HG03039 (cell line): ENCODE measurements around the gene COX4I1.
"Not testable (repeated sequence)": the region's sequence is repeated elsewhere in the genome, so short reads cannot be mapped to it uniquely, and the experiment has no call there.

Experiments
- ATAC-seq: cut with Tn5 transposase; IDR thresholded peaks from one replicate; pipeline ENCODE4 v1.9.1; 2021; ENCODE audit warnings: mild to moderate bottlenecking, moderate library complexity; ENCODE audit not compliant: unreplicated experiment

Gene COX4I1

DNA sequence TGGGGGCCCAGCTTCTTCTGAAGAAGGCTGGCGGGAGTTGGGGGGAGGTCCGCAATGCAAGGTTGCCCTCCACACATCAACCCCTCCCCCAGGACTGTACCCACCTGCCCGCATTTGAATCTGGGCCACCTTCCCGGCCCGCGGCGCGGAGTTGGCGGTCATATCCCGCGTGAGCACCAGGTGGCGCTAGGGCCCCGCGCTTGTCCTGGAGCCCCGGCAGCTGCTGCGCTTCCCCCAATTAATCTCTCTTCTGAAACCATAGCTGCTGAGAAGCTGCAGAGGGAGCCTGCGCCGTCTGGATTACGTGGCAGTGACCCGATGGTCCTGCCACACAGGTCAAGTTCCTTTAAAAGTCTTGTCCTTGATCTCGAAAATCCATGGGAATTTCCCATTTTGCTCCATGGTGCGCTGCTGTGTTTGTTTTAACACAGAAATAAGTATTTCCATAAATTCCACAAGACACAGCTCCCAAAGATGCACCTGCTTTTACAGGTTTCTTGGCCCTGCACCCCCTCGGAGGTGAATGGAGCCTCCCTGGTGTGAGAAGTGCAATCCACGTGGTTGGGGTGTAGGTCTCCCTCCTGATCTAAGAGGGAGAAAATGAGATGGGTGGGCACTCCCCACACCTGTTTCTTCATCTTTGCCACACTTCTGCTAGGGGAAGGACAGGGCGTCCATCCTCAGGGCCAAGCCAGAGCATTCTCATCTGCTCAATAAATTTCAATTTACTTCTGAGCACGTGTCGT is 22.1 kb downstream of the COX4I1 start:
- peak; percentile 57 for ATAC-seq

DNA sequence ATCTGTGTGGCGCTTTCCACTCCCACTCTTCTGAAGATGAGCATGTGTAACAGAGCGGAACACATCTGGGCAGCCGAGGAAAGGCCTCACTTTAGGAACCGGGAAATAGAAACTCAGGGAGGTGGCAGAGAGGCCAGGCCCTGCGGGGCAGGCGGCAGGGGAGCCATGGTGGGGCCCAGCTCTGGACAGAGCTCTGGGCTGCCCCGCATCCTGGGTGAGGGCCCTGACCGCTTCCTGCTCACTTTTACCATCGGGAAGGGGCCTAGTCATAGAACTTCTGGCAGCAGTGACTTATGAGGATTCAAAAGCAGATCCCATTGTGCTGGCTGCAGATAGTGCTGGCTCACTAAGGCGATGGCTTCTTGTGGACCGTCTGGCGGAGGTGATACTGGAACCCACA is 22.6 kb downstream of the COX4I1 start:
- ATAC-seq = no peak

DNA sequence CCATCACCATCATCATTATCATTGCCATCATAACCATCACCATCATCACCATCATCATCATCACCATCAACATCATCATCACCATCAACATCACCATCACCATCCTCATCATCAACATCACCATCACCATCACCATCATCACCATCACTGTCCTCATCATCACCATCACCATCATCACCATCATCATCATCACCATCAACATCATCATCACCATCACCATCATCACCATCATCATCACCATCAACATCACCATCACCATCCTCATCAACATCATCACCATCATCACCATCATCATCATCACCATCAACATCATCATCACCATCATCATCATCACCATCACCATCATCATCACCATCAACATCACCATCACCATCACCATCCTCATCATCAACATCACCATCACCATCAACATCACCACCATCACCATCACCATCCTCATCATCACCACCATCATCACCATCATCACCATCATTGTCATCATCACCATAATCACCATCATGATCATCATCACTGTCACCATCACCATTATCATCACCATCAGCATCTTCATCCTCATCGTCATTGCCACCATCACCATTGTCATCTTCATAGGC is 23.9 kb downstream of the COX4I1 start:
- no peak for ATAC-seq

DNA sequence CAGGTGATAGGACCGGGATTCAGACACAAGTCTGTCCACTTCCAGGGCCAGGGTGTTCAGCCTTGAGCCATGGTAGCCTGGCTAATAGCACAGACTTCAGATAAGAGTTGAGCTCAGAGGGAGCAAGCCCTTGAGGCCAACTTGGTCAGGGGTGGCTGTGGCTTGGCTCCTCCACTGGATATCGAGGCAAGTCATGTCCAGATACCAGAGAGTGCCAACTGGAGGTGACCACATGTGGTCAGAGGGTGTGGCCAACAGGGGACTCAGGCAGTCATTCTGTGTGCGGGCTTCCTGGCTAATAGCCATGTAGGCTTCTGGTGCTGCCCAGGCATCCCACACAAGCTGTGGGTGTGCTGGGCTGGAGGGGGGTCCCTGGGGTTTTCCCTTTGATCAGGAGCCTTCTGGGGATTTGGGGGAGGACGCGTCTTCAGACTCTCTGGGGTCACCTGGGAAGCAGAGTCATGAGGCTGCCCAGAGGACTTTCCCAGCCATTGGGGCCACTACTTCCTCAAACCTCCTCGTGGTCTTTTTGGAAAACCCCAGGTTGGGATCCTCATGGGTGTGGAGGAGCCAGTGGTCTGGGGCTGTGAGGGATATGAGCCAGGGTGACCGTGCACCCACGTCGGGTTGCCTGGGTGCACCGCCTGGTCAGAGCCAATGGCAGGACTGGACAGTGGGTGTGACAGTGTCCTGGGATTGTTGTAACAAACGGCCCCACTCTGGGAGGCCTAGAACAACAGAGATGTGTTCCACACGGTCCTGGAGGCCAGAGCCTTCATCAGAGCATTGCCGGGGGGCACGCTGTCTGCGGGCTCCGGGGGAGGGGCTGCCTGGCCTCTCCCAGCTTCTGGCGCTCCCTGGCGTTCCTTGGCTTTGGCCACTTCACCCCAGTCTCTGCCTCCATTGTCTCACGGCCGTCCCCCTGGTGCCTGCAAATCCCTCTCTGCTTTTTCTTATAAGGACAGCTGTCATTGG is 25.0 kb downstream of the COX4I1 start:
- ATAC-seq = no peak

DNA sequence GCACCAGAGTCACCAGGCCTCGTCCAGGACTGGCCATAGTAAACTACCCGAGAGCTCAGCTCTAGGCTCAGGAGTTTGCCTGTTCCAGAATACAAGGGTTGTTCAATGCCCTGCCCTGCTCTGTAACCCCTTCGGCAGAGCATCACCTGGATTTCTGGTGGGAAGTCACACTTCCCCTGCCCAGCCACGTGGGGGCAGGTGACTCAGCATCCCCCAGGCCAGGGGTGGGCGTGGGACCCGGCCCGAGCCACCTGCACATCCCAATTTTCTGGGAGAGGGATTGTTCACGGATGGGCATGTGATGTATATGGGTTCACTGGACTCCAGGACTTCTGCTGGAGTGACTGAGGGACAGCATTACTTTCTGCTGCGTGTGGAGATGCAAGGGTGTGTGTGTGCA is 25.8 kb downstream of the COX4I1 start:
- ATAC-seq = no peak

DNA sequence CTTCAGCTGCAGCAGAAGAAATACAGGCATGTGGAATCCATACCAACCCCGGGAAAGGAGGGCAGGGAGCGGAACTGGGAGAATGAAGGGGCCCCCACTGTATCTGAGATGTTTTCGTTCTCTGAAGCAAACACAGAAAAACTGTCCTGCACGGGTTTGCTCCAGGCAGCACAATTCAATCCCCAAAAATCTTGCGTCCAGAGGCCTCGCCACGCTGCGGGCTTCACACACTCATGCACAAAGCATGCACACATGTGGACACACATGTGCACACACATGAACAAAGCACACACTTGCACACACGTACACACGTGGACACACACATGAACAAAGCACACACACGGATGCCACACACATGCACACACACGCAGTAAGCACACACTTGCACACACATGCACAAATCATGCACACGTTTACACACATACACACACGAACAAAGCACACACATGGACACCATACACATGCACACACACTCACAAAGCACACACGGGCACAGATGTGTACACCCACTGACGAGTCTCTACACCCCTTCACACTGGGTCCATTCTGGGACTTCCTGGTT is 27.3 kb downstream of the COX4I1 start:
- no peak for ATAC-seq

DNA sequence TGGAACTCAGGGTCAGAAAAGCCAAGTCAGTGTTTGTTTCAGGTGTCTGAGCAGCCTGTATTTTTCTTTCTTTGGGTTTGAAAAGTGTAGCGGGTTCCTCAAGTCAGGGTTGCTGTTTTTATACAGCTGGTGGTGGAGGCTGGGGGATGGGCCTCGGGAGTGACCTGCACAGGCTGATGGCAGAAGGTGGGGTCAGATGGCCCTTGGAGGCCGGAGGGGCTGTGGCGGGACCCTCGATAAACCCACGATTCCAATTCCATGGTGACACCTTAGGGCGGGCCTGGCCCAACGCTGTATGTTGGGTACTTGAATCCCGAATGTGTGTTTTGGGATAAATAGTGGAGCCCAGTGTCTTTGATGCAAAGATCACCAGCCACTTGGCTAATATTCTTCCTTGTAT is 28.7 kb downstream of the COX4I1 start:
- ATAC-seq = no peak

DNA sequence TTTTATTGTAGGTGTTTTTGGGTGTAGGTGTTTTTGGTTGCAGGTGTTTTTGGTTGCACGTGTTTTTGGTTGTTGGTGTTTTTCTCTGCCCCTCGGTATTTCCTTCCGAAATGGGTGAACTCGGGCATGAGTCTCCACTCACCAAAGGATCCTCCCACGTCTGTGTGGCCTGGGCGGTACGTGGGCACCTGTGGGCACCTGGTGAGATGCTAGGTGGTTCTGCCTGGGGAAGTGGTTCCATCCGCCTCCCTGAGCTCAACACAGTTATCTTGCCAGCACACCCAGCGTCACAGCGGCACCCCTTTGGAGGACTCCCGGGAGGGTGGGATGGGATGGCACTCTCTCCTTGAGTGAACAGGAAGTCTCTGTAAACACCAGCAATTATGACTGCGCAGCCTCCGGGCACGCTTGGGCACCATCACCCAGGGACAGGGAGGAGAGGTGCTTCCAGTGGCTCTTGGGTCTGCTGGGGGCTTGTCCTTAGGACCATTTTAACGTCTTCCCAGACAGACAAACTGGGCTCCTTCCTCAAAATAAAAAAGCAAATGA is 29.8 kb downstream of the COX4I1 start:
- ATAC-seq = no peak

DNA sequence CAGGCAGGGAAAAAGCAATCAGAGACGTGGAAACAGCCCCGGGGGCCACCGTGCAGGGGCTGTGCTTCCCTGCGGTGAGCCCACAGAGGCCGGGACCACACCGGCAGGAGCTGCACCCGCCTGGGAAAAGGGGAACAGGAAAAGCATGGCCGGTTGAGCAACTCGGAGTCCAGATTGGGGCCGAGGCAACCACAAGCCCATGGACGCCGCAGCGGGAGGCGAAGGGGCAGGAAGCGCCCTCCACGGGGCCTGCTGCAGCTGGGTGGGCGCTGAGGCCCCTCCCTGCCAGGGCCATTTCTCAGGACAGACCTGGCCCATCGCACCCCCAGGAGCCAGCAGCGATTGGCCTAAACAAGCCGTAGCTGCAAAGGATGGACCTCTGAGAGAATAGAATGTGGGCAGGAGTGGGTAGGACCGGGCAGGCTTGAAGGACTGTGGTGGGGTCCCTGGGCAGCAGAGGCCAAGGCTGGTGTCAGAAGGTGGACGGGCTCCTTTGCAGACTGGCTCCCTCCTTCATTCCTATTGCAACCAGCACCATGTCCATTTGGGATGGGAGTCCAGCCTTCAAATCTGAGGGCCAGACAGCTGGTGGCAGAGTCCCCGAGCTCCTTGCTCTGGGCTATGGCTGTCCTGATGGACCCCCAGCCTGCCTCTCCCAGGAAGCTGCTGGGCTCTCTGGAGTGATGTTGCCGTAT is 30.4 kb downstream of the COX4I1 start:
- no peak for ATAC-seq

DNA sequence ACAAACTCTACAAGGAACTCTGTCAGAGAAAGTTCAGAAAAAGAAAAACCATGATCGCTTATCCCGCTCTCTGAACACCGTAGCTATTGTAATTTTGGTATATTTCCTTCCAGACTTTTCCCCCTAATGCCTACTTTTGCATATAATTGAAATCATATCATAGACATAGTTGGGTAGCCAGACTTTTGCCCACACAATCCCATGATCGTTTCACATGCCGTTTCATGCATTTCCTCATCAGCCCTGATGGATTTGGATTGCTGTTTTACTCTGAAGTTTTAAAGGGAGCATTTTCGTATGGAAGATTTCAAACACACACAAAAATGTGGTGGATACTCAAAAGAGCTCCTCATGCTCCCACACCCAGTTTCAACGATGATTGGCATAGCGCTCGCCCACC is 31.3 kb downstream of the COX4I1 start:
- ATAC-seq = no peak

DNA sequence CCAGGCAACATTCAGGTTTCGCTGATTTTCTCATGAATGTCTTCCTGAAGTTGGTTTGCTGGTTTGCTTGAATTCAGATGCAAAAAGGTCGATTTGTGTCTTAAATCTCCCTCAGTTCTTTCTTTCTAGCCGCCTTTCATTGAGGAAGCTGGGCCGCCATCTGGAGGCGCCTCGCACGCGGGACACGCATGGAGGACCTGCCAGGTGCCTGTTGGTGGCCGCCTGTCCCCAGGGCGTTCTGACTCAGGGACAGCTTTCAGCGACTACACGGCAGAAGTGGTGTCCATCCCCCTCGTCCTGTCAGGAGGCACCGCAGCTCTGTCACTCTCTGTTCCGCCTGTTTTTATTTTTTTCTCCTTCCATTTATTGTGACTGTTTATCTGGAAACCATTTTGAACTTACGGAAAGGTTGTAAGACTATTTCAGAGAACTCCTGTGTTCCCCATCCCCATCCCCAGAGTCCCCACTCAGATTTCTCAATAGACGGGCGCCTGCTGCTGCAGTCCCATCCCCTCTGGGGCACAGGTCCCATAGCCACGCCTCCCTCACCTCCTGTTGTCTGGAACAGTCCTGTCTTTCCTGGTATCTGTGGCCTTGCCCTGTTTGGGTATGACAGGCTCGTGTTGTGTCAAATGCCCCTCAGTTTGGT is 33.2 kb downstream of the COX4I1 start:
- ATAC-seq = no peak

DNA sequence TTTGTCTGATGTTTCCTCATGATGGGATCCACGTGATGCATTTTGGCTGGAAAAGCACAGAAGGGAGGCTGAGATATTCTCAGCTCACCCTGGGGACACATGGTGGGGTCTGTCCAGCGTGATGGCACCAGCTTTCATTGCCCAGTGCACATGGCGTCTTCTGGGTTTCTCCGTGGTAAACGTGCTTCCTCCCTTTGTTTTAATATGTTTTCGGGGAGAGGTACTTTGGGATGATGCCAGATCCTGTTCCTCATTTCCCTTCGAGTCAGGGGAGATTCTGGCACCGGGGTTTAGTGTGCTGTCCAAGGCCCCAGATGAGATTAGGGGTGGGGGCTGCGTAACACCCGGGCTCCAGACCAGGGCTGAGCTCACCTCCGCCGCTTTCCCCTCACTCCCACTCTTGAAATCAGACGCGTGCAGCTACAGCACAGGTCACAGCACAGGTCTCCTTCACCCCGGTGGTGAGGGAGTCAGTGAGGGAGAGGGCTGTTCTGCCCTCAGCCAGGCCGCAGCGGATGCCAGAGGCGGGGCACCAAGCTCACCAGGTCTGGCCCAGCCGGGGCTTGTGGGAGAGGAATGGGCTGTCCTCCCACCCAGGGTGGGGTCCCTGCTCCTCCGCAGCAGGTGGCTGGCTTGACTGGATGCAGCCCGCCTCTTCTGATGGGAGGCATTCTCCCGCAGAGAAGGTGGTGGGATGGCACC is 33.9 kb downstream of the COX4I1 start:
- ATAC-seq = no peak

DNA sequence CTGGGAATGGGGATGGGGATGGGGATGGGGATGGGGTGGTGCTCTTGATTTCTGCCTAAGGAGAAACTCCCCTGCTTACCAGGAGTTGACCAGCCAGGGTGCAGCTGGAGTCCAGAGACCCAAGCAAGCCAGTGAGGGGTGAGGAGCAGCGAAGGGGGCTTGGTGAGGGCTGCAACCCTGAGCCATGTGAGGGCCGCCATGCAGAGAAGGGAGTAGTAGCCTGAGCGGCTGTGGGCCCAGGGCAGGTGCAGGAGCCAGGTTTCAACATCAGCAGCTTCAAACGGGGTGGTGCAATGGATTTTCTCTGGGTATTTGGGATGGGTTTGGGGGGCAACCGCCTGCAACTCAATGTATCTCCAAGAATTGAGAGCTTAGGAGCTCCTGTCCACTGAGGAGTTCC is 35.2 kb downstream of the COX4I1 start:
- no peak for ATAC-seq

DNA sequence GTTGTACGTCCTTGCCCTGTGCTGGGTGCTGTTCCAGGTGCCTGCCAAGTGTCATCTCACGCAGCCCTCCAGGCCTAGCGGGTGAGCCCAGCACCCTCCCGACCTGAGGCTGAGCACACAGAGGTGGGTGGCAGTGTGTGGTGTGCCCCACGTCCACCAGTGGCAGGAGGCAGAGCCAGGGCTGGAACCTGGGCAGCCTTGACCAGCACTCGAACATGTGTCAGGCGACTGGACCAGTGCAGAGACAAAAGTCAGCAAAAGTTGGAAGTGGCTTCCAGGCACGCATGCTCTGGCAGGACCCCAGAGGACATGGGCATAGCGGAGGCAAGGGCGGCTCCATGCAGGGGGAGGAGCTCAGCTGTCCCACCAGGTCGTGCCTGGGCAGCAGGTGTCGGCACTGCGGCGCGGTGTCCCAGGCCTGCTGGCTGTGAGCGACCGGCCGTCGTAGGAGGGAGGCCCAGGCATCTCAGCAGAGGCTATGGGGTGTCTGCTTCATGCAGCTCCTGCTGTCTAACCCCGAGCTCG is 35.8 kb downstream of the COX4I1 start:
- no peak for ATAC-seq

DNA sequence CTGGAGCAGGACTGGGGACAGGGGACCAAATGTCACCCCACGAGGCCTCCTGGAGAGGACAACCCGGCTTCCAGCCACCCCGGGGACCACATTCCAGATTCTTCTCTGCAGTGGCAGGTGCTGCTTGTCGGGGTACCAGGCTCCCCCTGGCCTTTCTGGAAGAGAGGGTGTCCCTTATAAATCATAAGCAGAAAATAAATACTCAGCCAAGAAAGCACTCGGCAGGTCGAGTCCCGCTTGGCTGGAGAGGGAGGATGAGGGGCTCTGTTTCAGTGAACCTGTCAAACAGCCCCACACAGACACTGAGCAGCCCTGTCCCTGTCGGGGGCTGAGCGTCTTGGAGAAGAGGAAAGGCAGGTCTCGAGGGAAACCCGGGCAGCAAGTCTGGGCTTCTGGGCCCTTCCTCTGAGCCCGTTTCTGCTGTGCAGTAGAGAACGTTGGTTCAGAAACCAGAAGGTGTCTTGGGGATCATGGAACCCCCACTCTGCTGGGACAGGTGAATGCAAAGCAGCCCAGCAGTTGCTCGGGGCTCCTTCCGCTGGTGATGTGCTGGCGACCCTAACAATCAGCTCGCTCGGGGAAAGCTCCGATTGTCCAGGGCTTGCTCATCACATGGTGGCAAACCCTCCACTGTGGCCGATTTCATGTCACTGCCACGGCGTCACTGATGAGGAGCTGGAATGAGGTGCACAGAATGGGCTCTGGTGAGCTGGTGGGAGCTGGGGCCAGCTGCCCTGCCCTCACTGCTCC is 36.6 kb downstream of the COX4I1 start:
- ATAC-seq = no peak

DNA sequence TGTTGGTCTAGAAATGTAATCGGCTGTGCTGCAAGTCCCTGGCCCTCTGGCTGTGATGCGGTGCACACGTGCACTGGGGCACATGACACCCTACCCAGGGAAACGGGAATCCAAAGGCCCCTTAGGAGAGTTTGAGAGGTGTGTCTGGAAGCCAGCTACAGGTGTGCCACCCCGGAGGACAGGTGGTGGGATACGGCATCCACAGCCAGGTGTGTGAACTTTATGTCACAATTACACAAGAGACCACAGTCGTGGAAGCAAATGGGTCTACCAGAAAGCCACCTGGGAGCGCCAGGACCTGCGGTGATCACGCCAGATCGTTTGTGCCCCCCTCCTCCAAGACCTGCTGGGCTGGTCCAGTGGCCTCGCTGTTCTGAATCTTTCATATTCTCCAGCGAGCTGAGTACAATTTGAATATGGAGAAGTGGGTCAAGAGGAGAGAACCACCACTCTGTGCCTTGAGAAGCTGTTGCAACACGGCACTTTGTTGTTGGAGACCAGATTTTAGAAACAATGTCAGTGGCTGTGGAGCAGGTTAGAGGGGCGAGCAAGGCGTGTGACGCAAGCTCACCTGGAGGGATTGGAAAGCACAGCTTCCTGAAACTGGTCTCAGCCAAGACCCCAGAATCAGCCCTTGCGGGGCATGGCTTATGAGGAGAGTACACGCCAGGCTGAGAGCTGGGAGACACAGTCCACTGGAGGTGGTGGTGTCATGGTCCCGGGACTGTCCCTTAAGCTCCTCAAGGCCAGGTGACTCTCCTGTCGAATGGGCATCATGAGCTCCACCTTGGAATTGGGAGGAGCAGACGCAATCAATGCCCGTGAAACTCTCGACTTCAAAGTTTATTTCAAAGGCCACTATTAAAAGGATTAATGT is 37.4 kb downstream of the COX4I1 start:
- no peak for ATAC-seq

DNA sequence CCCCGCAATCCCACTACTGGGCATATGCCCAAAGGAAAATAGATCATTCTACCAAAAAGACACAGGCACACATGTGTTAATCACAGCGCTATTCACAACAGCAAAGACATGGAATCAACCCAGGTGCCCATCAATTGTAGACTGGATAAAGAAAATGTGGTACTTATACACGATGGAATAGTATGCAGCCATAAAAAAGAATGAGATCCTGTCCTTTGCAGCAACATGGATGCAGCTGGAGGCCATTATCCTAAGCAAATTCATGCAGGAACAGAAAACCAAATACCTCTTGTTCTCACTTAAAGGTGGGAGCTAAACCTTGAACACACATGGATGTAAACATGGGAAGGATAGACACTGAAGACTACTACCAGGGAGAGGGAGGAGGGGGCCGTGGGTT is 38.2 kb downstream of the COX4I1 start:
- not testable (repeated sequence) for ATAC-seq
